Thyroid gland (tissue), 4 donors: ENCODE data around the gene PAX4. TPM values are rescaled to one million over a fixed set of nuclear protein-coding genes. Genes with fewer than 3 reads are reported as not detected.

Experiments used
- DNase-seq, 2 donors: peaks; one replicate each; pipeline ENCODE4 v3.0.0-alpha.2; 2019
- H3K27ac ChIP-seq, 3 donors: fragments of 200-600 bp; sonication (generic); 1 replicate in 2 of 3; 2 replicates in 1 of 3; pipeline ENCODE4 v1.5.1; 2016 to 2019; ENCODE audit warnings: mild to moderate bottlenecking in 1 of 3, moderate library complexity in 1 of 3
- H3K27me3 ChIP-seq: fragments of 200-600 bp; sonication (generic); one replicate; pipeline ENCODE4 v1.5.1; 2019
- H3K36me3 ChIP-seq, 2 donors: fragments of 200-600 bp; sonication (generic); one replicate each; pipeline ENCODE4 v1.5.1; 2016 to 2019
- H3K4me1 ChIP-seq, 2 donors: fragments of 200-600 bp; sonication (generic); one replicate each; pipeline ENCODE4 v1.5.1; 2017 to 2019
- H3K4me3 ChIP-seq, 3 donors: fragments of 200-600 bp; sonication (generic); replicated peaks in 1 of 3; 1 replicate in 2 of 3; 2 replicates in 1 of 3; pipeline ENCODE4 v1.5.1; 2016; ENCODE audit warnings: mild to moderate bottlenecking in 1 of 3
- H3K9me3 ChIP-seq: fragments of 200-600 bp; sonication (generic); one replicate; pipeline ENCODE4 v1.5.1; 2017
- CTCF ChIP-seq, 6 experiments: fragments of 200-600 bp in 3 of 6; fragments of 450-650 bp in 3 of 6; sonication (generic) in 3 of 6; IDR thresholded peaks; one replicate each; pipeline ENCODE4 v1.5.1; 2016 to 2019; ENCODE audit warnings: antibody characterized with exemption in 6 of 6, mild to moderate bottlenecking in 2 of 6, inconsistent platforms in 1 of 6, moderate library complexity in 1 of 6
- POLR2A ChIP-seq, 2 donors: fragments of 450-650 bp; IDR thresholded peaks; one replicate each; pipeline ENCODE4 v1.6.1; 2017; ENCODE audit warnings: antibody characterized with exemption in 2 of 2, mild to moderate bottlenecking in 2 of 2, moderate library complexity in 1 of 2
- WGBS, 2 donors: methylation state at CpG; one replicate each; pipeline ENCODE4 v1.1.5; 2017; 5-methylcytosine and 5-hydroxymethylcytosine counted together
- intact Hi-C: fragments of 100-400 bp; cut with DNase I; formaldehyde crosslinking; loops from one replicate; pipeline ENCODE4 v1.15.1; 2023
- total RNA-seq, 4 donors: library from RNA; depleted of rRNA; stranded (reverse); fragments of >200 nt; gene quantifications; one replicate each; pipeline ENCODE4 v1.2.3, GENCODE V29; 2016

The PAX4 gene
- total RNA-seq, 4 donors from 2014 or later: not detected

DNA sequence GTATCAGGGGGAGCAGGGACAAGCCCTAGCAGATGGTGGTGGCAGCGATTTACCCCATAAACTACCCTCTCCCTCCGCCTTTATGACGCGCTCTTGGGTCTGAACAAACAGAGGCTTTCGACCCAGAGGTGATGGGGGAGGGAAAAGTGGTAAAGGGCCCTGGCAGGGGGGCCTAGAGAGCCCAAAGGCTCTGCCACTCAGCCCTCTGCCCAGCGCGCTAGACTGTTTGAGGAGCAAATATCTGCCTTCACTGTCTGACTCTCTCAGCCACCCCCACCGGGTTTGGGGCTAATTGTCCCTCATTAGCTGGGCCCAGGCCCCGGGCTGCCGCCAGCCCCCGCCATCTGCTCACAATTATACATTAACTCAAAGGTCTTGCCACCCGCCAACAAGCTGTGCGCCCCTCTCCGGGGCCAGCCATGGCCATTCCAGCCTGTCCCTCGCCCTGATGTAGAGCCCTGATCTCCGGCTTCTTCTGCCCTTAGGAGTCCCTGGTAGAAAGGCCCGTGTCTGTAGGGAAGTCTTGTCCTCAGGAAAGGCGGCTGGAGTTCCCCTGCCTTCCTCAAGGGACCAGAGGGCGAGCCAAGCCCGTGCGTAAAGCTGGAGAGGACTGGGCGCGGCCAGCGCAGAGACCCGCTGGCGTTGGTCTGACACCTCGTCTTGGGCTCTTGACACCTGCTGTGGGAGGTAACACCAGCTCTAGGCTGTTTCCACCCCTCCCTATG is 1.9 kb upstream of the PAX4 start:
- WGBS, 2 donors: 6 to 9% methylated on average over 21 to 27 of the region's 27 CpGs
- Histone ChIP-seq H3K27ac (no peak overlapping the region), H3K9me3 (no peaks in the 10 kb centered on the region), H3K4me3 (no peak overlapping the region), H3K27me3 (no peaks in the 10 kb centered on the region), H3K36me3 (no peaks in the 10 kb centered on the region), H3K4me1 (no peaks in the 10 kb centered on the region)
- intact Hi-C loops: no loop called here
- TF ChIP-seq POLR2A (IDR thresholded peaks at IDR 0.05) (no peak), CTCF (IDR thresholded peaks at IDR 0.05) (no peak)
- DNase-seq: no peak

DNA sequence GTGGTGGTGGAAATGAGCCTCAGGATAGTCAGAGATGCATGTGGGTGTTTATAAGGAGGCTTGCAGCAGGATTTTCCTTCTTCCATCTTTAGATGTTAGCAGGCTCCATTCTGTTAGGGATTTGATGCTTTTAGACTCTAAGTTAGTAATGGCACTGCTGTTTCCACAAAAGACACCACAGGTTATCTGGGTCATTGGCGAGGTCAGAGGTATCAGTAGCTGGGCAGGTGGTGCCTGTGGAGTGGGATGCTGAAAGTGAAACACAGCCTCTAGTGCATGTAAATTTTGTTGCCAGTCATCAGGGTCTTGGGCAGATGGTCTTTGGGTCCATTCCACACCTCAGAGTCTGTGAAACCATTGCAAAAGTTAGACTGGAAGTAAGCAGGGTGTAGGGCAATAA is 833 bp upstream of the PAX4 start:
- intact Hi-C loops: no loop called here
- Histone ChIP-seq H3K4me3 (no peak overlapping the region), H3K27ac (no peak overlapping the region), H3K27me3 (no peaks in the 10 kb centered on the region), H3K9me3 (no peaks in the 10 kb centered on the region), H3K36me3 (no peaks in the 10 kb centered on the region), H3K4me1 (no peaks in the 10 kb centered on the region)
- no peak for DNase-seq
- TF ChIP-seq POLR2A (IDR thresholded peaks at IDR 0.05) (no peak), CTCF (IDR thresholded peaks at IDR 0.05) (no peak)
- WGBS, 2 donors: 75% methylated on average over 1 of the region's 1 CpG

DNA sequence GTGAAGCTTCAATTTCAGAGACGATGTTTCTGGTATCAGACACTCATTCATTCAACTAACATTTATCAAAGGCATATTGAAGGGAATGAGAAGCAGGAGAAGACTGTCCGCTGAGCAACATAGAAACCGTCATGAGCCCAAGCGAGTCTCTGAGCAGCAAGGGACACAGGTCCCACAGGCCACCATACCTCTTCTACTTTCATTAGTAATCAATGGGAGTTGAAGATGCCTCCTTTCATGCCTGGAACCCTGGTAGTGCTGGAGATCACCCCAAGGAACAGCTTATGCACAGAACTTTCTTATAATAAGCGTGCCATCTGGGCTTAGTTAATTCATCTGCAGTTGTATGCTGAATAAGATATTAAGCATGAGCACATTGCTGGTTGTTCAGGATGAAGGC is 1.2 kb downstream of the PAX4 start:
- H3K27me3 ChIP-seq: no peaks in the 10 kb centered on the region
- H3K4me3 ChIP-seq: no peak overlapping the region
- no peak for DNase-seq
- H3K36me3 ChIP-seq: no peaks in the 10 kb centered on the region
- WGBS, 2 donors: 91 to 95% methylated on average over 5 of the region's 5 CpGs
- H3K4me1 ChIP-seq: no peaks in the 10 kb centered on the region
- H3K27ac ChIP-seq: no peak overlapping the region
- TF ChIP-seq POLR2A (IDR thresholded peaks at IDR 0.05): no peak
- no peak for TF ChIP-seq CTCF (IDR thresholded peaks at IDR 0.05)
- intact Hi-C loops: no loop called here
- H3K9me3 ChIP-seq: no peaks in the 10 kb centered on the region

- WGBS, 2 donors: 94 to 97% methylated on average over 1 of the region's 1 CpG
- TF ChIP-seq CTCF (IDR thresholded peaks at IDR 0.05): no peak
- TF ChIP-seq POLR2A (IDR thresholded peaks at IDR 0.05): no peak
Measured at GRCh38 chr7:127612263-127612662, 5.7 kb downstream of the PAX4 start.

DNA sequence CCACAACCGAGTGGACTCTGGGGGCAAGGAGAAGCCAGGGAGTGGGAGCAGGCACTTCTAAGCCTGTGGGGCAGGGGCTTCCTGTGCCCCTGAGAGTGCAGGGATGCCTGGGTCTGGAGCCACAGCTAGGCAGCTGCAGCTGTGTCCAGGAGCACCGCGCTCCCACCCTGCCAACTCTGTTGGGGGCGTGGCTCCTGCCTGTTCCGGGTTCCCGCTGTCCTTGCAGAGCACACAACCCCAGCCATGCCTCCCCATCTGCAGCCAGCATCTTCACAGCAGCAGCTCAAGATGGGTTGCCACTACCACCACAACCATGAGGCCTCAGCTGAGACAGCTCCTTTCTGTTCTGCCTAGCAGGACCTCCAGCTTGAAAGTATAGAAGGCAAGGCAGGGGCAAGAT is 8.6 kb downstream of the PAX4 start:
- 92 to 95% methylated on average over 4 to 6 of the region's 6 CpGs for WGBS, 2 donors
- no peaks in the 10 kb centered on the region for H3K27me3 ChIP-seq
- no peaks in the 10 kb centered on the region for H3K36me3 ChIP-seq
- no peaks in the 10 kb centered on the region for H3K4me1 ChIP-seq
- no peak for DNase-seq
- no peak overlapping the region for H3K4me3 ChIP-seq
- H3K9me3 ChIP-seq: no peaks in the 10 kb centered on the region
- TF ChIP-seq POLR2A (IDR thresholded peaks at IDR 0.05) (no peak), CTCF (IDR thresholded peaks at IDR 0.05) (no peak)
- intact Hi-C loops: no loop called here
- no peak overlapping the region for H3K27ac ChIP-seq

More at GRCh38 chr7:127612263-127612662, 5.7 kb downstream of the PAX4 start:
- no peak overlapping the region for H3K4me3 ChIP-seq
- intact Hi-C loops: no loop called here
- no peaks in the 10 kb centered on the region for H3K4me1 ChIP-seq
- no peak for DNase-seq
- H3K27me3 ChIP-seq: no peaks in the 10 kb centered on the region
- no peaks in the 10 kb centered on the region for H3K9me3 ChIP-seq
- no peak overlapping the region for H3K27ac ChIP-seq
- no peaks in the 10 kb centered on the region for H3K36me3 ChIP-seq
